HG03354 (cell line): Measurements from ENCODE around the gene NOLC1.
A peak's percentile ranks its signal among the peaks of the same experiment; 100 is the strongest.
"Not testable (repeated sequence)": the region's sequence is repeated elsewhere in the genome, so short reads cannot be mapped to it uniquely, and the experiment has no call there.

Source experiments
- ATAC-seq: cut with Tn5 transposase; IDR thresholded peaks from one replicate; pipeline ENCODE4 v1.9.1; 2021; ENCODE audit warnings: mild to moderate bottlenecking; ENCODE audit not compliant: unreplicated experiment, poor library complexity, severe bottlenecking

The NOLC1 gene

DNA sequence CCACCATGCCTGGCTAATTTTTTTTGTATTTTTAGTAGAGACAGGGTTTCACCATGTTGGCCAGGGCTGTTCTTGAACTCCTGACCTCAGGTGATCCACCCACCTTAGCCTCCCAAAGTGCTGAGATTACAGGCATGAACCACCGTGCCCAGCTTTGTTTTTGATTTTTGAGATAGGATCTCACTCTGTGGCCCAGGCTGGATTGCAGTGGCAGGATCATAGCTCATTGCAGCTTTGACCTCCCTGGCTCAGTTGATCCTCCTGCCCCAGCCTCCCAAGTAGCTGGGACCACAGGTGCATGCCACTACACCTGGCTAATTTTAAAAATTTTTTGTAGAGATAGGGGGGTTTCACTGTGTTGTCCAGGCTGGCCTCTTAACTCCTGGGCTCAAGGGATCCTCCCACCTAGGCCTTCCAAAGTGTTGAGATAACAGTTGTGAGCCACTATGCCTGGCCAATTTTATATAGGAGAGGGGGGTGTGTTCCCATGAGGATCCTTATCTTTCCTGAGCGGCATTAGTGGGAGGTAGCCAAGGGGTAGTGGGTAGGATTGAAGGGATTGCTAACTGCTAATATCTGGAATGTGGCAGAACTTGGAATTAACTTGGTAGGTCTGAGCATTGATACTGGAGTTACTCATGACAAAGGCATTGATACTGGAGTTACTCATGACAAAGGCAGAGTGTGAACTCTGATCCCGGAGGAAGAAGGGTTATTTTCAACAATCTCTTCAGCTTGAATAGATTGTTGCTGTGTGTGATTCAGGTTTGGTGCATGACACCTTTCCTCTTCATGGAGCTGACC lies 1.0 kb upstream of the NOLC1 start:
- ATAC-seq, result no peak

DNA sequence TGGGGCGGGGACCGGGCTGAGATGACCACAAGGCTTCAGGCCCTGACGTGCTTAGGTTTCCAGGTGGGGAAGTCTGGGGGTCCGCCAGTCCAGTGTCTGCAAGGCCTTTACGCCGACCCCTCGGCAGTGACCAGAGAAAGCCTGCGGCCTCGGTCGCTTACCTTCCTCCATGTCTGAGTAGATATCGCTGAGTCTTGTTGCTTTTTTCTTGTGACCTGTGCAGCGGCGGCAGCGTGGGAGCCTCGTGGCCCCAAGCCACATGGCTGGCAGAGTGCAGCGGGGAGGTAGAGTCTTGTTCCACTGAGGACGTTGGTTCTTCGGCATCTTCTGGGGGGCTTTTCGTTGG lies 329 bp downstream of the NOLC1 start:
- ATAC-seq, result peak; percentile 30

DNA sequence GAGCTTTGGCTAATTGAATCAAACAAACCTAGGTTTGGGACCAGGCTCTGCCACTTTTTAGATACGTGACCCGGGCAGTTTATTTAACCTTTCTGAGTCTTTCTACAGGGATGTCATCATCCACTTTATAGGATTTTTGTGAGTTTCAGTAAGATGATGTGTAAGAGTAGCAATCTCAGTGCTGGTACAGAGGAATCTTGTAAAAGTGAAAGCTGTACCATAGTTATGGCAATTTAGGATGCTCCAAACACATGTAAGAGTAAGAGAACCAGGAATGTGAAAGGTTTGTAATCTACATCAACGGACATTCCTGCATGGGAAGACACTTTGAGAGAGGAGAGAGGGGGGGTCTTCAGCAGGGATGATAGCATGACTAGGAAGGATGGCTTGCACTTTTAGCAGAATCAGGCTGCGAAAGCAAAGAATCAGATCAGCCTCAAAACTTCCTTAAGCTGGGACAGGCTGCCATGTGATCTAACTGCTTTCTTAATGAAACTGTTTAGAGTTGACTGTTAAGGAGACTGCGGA lies 968 bp downstream of the NOLC1 start:
- ATAC-seq, result no peak

DNA sequence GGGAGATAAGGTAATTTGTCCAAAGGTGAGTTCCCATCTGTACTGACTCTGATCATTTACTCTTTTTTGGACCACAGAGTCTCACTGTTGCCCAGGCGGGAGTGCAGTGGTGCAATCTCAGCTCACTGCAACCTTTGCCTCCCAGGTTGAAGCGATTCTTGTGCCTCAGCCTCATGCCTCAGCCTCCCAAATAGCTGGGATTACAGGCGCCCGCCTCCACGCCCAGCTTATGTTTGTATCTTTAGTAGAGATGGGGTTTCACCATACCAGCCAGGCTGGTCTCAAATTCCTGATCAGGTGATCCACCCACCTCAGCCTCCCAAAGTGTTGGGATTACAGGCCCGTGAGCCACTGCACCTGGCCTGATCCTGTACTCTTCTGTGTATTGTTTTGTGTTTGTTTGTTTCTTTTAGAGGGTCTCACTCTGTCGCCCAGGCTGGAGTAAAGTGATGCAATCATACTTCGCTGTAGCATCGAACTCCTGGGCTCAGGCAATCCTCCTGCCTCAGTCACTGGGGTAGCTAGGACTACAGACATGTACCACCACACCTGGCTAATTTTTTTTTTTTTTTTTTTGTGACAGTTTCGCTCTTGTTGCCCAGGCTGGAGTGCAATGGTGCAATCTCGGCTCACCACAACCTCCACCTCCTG lies 2.4 kb downstream of the NOLC1 start:
- no peak for ATAC-seq

DNA sequence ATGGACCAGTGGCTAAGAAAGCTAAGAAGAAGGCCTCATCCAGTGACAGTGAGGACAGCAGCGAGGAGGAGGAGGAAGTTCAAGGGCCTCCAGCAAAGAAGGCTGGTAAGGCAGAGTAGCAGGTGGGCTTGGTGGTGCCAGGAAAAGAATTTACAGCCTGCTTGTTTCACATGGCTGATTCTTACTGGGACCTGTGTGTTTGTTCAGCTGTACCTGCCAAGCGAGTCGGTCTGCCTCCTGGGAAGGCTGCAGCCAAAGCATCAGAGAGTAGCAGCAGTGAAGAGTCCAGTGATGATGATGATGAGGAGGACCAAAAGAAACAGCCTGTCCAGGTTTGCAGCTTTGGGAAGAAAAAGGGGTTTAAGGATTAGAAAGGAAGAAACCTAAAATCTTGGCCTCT lies 5.0 kb downstream of the NOLC1 start:
- ATAC-seq, result no peak

DNA sequence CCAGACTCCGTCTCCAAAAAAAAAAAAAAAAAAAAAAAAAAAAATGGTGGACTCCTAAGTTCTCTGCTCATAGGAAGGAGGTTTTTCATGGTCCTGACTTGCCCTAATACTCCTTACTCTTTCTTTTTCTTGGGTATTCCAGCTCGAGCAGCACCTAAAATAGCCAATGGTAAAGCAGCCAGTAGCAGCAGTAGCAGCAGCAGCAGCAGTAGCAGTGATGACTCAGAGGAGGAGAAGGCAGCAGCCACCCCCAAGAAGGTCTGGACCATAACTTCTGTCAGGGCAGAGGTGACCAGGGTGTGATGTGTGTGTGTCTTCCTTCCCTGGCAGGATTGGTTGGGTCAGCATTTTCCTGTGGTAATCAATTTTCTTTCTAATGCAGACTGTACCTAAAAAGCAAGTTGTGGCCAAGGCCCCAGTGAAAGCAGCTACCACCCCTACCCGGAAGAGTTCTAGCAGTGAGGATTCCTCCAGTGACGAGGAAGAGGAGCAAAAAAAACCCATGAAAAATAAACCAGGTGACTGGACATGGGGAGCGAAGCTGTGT lies 6.9 kb downstream of the NOLC1 start:
- no peak for ATAC-seq

DNA sequence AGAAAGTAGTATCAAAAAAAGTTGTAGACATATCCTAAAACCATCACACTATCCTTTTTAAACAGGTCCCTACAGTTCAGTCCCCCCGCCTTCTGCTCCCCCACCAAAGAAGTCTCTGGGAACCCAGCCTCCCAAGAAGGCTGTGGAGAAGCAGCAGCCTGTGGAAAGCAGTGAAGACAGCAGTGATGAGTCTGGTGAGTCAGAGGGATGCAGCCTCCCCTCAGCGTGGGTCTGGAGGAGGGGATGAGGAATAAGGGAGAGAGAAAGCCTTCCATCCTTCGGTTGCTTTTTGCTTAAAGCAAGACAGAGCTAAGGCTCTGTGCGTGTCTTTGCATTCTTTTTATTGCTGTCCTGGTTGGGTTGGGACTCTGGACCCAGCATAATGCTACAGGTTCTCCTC lies 7.6 kb downstream of the NOLC1 start:
- no peak for ATAC-seq

DNA sequence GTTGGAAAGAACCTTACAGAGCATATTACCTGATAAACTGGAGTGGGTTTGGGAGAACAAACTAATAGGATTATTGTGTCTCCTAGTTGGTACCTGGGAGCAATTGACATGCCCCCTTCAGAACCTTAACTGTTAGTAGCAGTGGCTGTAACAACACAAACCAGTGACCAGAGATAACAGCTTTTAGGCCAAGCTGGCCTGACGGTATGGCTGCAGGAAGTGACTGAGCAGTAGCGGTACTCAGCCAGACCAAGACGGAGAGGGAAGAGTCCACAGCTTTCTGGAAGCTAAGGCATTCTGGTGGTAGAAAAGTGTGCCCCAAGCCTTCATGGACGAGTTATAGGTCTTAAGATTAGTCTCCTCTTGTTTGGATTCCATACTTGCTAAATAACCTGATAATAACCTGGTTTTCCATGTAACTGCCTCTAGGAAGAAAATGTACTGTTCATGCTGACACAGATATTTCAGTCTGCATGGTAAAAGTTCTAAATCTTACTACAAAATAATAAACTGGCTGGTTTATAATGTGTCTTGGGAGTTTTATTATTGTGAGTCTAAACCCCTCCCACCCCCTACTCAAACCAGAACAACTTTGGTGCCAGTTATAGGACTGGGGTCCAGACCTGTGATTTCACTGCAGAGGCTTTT lies 11.3 kb downstream of the NOLC1 start:
- ATAC-seq, result no peak

DNA sequence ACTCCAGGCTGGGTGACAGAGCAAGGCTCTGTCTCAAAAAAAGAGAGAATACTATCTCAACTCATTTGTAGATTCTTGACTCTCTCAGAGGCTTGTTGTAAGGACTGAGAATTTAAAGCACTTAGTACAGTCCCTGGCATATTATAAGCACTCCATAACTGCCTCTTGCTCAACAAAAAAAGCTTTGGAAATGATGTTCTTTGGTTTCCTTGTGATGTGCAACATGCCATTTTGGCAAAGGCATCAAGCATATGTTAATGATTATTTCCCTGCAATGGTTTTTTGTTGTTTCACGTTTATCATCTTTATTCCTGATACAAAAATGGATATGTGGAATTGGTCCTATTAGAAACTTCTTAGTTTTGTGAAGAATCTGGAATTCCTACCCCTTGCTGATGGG lies 15.7 kb downstream of the NOLC1 start:
- no peak for ATAC-seq

DNA sequence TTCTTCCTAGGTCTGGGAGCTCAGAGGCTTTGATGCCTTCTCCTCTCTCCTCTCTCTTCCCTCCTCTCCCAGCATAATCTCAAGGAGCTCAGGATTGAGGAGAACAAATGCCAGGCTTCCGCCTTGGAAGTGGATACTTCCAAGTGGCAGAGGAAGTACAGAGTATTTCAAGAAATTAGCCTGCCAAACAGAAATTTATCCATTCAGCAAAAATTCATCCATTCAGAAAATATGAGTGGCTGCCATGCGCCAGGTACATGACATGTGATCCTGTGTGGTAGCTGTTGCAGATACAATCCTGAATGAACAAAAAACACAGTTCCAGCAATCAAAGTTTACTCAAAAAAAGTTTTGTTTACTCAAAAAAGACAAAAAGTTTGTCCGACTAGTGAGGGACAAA lies 18.4 kb downstream of the NOLC1 start:
- no peak for ATAC-seq

DNA sequence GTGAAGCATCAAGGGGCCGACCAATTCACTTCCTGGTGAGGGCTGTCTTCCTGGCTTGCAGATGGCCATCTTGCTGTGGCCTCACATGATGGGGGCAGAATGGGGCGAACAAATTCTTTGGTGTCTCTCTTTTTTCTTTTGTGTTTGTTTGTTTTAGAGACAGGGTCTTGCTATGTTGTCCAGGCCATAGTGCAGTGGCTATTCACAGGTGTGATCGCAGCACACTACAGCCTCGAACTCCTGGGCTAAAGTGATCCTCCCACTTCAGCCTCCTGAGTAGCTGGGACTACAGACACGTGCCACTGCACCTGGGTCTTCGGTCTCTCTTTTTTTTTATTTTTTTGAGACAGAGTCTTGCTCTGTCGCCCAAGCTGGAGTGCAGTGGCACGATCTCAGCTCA lies 20.1 kb downstream of the NOLC1 start:
- no peak for ATAC-seq

DNA sequence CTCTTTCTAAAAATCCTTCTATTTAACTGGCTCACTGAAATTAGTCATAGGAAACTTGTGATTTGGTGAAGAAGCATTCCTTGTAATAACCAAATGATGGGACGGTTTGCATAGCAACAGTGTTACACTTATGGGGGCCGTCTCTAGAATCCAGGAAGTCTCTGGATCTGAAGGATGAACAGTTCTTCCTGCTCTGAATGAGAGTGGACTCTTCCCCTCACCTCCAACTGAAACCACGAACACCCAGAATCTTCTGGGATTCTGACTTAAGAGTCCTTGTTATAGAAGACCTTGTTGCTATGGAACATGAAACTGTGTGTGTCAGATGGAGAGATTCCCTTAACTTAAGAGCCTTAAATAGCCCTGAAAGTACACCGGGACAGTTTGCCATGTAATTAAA lies 23.2 kb downstream of the NOLC1 start:
- ATAC-seq, result no peak

DNA sequence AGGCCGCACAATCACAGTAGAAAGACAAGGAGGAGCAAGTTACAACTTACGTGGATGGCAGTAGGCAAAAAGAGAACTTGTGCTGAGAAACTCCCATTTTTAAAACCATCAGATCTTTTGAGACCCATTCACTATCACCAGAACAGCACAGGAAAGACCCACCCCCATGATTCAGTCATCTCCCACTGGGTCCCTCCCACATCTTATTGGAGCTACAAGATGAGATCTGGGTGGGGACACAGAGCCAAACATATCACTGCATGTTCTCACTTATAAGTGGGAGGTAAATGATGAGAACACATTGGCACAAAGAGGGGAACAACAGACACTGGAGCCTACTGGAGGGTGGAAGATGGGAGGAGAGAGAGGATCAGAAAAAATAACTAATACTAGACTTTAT lies 32.4 kb downstream of the NOLC1 start:
- ATAC-seq, result no peak

DNA sequence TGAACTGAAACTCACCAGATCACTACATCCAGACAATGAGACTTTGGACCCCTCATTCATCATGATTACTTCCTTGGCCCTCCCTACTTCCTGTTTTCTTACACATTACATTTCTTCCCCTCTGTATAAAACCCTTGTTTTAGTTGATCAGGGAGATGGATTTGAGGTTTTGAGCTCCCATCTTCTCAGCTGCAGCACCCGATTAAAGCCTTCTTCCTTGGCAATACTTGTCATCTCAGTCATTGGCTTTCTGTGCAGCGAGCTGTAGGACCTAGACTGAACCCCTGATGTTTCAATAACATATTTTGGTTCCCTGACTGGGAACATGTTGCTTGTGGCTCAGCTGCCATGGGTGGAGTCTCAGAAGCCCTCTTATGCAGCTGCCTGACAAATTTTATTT lies 33.1 kb downstream of the NOLC1 start:
- no peak for ATAC-seq

DNA sequence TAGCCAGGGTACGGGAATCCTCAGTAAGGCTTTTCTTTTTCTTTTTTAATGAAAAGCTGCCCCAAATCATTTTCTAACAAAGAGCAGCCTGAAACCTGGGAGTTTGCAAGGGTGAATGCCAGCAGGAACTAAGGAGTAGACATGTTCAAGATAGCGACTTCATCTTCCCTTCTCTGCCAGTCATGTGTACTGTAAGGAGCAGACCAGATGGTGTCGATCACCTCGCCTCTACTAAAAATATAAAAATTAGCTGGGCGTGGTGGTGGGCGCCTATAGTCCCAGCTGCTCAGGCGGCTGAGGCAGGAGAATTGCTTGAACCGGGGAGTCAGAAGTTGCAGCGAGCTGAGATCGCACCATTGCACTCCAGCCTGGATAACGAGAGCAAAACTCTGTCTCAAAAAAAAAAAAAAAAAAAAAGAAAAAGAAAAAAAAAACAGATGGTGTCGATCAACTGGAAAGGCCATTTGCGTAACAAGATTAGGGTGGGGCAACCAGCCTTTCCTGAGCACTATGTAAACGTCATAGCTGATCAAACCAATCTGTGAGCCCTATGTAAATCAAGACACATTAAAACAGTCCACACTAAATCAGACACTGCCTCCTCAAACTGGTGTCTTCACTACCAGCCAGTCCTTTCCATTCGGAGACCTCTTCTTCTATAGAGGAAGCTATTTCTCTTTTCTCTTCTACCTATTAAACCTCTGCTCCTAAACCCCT lies 33.8 kb downstream of the NOLC1 start:
- ATAC-seq, result no peak

DNA sequence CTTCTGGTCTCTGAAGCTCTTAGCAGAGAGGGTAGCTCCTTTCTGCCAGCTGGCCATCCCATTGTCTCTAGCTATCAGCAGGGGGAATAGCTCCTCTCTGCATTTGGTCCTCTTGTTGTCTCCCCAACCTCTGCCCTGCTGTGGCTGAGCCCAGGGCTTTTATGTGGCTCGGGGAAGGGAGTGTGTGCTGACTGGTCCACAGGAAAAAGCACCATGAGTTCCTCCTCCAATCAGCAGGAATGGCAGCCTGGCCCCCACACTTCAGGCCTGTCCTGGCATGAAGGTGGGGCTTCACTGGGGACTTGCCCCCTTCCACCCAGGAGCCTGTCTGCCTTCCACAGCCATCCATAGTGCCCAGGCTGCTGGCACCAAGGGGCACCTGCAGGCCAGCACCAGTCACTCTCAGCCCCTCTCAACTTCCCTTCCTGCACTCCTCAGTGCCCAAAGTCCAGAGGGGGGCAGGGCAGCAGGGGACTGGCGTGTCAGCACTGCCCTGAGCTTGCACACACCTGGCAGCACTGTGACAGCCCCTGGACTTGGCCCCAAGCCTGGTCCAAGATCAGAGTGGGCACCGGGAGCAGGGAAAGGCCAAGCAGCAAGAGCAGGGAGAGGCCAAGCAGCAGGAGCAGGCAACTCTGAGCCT lies 36.2 kb downstream of the NOLC1 start:
- no peak for ATAC-seq

DNA sequence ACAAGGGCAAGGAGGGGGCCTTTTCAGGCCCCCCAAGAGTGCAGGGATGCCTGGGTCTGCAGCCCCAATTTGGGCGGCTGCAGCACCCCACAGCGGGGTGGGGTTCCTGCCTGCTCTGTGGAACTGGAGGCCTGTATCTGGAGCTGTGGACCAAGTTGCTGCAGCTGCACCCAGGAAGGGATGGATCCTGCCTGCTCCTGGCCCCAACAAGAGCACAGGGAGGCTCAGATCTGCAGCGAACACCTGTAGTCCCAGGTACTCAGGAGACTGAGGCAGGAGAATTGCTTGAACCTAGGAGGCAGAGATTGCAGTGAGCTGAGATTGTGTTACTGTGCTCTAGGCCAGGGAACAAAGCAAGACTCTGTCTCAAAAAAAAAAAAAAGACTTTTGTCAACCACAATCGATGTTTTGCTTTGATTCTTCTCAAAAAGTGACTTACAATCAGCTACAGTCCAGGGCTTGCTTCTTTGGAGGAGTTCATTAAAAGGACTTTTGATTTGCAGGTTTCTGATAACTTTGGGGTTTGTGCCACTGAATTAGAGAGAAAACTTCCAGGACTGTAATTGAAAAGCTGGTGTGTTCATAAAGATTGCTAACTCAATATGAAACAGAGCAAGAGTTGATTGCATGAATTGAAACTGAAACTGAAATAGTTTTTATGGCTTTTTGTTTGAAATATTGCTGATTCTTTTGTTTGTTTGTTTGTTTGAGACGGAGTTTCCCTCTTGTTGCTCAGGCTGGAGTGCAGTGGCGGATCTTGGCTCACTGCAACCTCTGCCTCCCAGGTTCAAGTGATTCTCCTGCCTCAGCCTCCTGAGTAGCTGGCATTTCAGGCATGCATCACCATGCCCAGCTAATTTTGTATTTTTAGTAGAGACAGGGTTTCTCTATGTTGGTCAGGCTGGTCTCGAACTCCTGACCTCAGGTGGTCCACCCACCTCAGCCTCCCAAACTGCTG lies 37.0 kb downstream of the NOLC1 start:
- ATAC-seq, result not testable (repeated sequence)

DNA sequence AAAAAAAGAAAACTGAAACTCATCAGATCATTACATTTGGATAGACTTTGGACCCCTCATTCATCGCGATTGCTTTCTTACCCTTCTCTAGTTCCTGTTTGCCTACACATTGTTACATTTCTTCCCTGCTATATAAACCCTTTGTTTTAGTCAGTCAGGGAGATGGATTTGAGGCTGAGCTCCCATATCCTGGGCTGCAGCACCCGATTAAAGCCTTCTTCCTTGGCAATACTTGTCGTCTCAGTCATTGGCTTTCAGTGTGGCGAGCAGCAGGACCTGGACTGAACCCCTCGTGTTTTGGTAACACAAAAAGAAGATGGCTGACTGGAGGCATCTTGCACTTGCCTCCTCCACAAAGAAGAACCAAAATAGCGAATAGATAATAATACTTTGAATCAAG lies 39.8 kb downstream of the NOLC1 start:
- no peak for ATAC-seq
